Activated gamma-delta T cell treated with anti-CD3 and anti-CD28 coated beads, Interleukin-2, amount 50 U/mL, for 16 hours (primary cell): Measurements from ENCODE around the gene ATG4C.
"Not testable (repeated sequence)": the region's sequence is repeated elsewhere in the genome, so short reads cannot be mapped to it uniquely, and the experiment has no call there.

Experiments used
- DNase-seq: peaks from one replicate; pipeline ENCODE4 v3.0.0-alpha.2; 2020; ENCODE audit warnings: low read depth

Gene ATG4C, protein sequence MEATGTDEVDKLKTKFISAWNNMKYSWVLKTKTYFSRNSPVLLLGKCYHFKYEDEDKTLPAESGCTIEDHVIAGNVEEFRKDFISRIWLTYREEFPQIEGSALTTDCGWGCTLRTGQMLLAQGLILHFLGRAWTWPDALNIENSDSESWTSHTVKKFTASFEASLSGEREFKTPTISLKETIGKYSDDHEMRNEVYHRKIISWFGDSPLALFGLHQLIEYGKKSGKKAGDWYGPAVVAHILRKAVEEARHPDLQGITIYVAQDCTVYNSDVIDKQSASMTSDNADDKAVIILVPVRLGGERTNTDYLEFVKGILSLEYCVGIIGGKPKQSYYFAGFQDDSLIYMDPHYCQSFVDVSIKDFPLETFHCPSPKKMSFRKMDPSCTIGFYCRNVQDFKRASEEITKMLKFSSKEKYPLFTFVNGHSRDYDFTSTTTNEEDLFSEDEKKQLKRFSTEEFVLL

DNA sequence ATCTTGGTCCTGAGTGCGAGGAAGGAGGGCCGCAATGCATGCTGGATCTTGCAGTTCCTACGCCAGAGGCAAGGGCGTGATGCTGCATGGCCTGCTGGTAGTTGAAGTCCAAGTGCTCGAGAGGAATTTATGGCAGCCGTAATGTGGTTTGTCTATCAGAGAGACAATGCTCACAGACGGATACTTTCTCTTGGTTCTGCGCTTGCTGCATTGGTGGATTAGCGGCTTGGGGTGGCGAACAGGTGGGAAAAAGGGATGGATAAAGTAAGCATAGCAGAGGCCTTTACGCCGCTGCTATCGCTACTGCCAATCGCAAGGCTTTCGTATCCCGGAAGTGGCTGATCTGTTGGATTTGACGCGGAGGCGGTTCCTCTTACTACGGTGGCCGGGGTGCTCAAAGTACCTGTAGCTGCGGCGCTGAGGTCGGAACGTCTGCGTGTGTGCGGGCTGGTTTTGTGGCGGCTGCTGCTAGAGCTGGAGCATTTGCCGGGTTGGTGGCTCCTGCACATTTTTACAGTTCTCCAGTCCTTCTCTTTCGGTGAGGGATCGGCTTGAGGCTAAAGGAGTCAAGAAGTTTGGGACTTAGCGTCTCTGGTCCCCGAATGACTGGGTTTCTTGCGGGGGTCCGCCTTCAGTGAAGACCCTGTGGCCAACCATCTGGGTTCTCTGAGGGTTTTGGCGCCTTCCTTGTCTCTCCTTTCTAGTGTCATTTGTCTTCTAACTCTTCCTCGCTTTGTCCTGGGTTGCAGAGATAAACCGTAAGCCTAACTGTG lies at the start of gene ATG4C:
ATG4C (plus strand) TSS at position 397 of the 773 bp plus-strand sequence. CDS start 19,655 bp downstream, outside the sequence.
- DNase-seq: peak; percentile 84

DNA sequence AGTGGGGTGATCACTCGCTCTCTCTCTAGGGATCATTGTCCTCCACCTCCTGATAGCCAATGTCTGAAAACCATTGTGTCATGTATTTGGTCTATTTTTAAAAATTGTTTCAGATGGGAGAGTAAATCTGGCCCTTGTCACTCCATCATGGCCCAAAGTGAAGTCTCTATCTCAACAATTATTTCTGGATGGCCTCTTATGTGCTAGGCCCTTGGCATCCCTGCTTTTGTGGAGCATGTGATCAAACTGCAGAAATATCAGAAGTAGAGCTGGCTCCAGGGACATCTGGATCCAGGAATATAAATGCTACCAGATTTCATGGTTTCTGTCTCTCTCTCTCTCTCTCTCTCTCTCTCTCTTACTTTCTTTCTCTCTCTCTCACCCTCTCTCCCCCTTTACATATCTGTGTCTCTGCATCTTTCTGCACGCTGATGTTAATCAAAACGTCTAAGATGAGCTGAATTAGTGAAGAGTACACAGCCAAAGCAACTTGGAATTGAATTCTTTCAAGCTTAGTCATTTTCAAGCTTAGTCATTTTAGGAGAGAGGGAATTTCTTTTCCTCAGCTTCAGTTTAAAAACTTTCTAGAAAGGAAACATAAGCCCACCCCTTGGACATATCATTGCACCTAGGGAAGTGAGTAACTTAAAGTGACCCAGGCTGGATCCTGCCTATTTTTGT lies 48.3 kb upstream of the ATG4C start:
- no peak for DNase-seq

DNA sequence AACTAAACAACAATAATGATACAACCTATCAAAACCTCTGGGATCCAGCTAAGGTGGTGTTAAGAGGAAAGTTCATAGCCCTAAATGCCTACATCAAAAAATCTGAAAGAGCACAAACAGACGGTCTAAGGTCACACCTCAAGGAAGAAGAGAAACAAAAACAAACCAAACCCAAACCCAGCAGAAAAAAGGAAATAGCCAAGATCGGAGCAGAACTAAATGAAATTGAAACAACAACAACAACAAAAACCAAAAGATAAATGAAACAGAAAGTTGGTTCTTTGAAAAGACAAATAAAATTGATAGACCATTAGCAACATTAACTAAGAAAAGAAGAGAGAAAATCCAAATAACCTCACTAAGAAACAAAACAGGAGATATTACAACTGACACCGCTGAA lies 43.2 kb upstream of the ATG4C start:
- not testable (repeated sequence) for DNase-seq

DNA sequence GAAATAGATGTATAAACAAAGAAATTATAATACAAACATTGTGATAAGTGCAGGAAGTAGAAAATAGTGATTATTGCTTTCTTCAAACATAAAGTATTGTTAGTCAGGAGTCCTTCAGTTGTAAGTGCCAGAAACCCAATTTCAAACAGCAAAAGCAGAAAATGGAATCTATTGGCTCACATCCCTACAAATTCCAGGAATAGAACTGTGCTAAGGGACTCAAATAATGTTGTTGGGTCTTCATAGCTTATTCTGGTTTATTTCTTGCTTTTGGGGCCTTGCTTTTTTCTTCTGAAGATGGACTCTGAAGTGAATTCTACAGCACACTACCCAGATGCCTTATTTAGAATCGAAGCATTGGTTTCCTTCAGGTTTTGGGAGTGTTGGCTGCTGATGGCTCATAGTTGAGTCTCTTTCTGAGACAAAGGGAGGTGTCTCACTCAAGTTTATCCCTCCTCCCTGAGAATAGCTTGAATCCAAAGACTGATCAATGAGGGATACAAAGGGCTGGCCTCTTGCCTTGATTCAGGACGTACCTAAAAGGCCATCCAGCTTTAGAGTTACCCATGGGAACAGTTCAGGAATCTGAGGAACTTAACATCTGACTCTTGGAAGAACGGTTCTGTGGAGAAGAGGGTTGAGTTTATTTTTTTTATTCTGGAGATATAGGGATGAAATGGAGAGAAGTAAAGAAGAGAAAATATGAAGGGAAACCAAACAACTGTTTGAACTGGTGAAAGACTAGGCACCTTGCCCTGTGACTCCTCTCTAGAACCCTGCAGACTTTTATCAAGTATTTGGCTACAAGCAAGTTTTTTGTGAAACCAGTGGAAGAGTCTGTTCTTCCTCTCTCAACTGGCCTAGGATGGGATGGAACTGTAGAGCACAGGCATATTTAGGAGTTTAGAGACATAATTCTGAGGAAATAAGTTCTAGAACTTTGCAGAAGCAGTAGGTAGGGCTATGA lies 39.0 kb upstream of the ATG4C start:
- DNase-seq: no peak

DNA sequence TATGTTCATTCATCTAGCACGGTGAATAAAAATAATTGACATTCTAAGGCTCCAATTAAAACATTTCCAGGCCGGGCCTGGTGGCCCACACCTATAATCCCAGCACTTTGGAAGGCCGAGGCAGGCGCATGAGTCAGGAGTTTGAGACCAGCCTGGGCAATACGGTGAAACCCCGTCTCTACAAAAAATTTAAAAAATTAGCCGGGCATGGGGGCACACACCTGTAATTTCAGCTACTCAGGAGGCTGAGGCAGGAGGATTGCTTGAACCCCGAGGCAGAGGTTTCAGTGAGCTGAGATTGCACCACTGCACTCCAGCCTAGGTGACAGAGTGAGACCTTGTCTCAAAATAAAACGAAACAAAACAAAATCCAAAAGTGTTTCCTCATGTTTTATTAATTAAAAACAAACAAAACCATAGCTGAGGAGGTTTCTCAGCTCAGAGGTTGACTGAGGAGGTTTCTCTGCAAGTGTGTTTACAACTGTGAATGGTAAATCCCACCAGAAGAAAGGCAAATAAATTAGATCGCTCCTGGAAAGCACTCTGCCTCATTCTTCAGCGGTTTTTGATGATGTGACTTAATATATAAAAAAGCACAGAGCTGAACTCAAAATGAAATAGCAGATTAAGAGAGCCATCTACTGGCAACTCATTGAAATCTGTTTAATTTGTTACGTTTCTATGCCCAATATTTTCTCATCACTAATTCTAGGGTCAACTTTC lies 37.7 kb upstream of the ATG4C start:
- DNase-seq: no peak

DNA sequence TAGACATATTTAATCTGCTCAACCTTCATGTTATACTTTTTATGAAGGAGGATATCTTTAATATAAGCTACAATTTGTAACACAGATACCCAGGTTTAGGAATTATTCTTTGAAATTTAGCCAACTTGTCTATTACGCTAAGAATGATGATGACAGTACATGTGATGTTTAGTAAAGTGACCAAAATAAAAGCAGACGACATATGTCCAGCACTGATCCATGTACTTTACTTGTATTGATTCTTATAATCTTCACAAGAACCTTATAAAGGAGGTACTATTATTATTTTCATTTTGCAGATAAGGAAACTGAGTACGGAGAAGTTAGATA lies 37.2 kb upstream of the ATG4C start:
- no peak for DNase-seq

DNA sequence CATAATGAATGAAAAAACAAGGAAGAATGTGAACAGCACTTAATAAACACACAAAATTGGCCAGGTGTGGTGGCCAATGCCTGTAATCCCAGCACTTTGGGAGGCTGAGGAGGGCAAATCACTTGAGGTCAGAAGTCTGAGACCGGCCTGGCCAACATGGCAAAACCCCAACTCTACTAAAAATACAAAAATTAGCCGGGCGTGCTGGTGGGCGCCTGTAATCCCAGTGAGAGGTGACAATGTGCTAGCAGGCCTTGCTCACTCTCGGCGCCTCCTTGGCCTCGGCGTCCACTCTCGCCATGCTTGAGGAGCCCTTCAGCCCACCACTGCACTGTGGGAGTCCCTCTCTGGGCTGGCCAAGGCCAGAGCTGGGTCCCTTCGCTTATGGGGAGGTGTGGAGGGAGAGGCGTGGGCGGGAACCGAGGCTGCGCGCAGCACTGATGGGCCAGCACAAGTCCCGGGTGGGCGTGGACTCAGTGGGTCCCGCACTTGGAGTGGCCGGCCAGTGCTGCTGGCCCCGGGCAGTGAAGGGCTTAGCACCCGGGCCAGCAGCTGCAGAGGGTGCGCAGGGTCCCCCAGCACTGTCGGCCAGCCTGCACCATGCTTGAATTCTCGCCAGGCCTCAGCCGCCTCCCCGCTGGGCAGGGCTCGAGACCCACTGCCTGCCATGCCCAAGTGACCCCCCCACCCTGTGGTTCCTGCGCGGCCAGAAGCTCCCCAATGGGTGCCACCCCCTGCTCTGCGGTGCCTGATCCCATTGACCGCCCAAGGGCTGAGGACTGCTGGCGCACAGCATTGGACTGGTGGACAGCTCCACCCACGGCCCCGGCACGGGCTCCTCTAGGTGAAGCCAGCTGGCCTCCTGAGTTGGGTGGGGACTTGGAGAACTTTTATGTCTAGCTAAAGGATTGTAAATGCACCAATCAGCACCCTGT lies 30.6 kb upstream of the ATG4C start:
- no peak for DNase-seq

DNA sequence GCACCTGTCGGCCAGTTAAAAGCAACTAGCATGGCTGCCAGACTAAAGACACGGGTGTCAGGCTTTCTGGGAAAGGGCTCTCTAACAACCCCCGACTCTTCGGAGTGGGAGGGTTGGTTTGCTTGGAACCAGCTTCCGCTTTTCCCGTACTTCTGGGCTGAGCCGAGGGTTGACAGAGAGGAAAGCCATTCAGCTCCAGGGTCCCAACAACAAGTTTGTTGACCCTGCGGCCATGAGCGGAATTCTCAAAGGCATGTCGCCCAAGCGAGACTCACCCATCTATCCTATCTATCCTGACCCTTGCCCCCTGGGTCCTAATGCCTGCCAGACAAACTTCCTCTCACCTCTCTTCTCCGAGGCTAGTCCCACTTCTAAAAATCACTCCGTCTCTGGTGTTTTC lies 29.0 kb upstream of the ATG4C start:
- not testable (repeated sequence) for DNase-seq

DNA sequence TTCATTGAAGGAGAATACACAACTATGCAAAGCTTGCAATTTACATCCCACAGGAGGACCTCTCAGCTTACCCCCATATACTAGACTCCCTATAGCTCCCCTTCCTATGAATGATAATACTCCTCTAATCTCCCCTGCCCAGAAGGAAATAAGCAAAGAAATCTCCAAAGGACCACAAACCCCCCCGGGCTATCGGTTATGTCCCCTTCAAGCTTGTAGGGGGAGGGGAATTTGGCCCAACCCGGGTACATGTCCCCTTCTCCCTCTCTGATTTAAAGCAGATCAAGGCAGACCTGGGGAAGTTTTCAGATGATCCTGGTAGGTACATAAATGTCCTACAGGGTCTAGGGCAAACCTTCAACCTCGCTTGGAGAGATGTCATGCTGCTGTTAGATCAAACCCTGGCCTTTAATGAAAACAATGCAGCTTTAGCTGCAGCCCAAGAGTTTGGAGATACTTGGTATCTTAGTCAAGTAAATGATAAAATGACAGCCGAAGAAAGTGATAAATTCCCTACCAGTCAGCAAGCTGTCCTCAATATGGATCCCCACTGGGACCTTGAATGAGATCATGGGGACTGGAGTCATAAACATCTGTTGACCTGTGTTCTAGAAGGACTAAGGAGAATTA lies 27.6 kb upstream of the ATG4C start:
- DNase-seq: not testable (repeated sequence)

DNA sequence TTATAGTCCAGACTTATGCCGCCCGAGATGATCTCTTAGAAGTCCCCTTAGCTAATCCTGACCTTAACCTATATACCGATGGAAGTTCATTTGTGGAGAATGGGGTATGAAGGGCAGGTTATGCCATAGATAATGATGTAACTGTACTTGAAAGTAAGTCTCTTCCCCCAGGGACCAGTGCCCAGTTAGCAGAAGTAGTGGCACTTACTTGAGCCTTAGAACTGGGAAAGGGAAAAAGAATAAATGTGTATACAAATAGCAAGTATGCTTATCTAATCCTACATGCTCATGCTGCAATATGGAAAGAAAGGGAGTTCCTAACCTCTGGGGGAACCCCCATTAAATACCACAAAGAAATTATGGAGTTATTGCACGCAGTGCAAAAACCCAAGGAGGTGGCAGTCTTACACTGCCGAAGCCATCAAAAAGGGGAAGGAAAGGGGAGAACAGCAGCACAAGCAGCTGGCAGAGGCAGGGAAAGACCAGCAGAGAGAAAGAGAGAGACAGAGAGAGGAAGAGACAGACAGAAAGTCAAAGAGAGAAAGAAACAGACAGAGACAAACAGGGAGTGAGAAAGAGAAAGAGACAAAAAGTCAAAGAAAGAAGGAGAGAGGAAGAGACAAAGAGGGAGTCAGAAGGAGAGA lies 24.6 kb upstream of the ATG4C start:
- DNase-seq: not testable (repeated sequence)

DNA sequence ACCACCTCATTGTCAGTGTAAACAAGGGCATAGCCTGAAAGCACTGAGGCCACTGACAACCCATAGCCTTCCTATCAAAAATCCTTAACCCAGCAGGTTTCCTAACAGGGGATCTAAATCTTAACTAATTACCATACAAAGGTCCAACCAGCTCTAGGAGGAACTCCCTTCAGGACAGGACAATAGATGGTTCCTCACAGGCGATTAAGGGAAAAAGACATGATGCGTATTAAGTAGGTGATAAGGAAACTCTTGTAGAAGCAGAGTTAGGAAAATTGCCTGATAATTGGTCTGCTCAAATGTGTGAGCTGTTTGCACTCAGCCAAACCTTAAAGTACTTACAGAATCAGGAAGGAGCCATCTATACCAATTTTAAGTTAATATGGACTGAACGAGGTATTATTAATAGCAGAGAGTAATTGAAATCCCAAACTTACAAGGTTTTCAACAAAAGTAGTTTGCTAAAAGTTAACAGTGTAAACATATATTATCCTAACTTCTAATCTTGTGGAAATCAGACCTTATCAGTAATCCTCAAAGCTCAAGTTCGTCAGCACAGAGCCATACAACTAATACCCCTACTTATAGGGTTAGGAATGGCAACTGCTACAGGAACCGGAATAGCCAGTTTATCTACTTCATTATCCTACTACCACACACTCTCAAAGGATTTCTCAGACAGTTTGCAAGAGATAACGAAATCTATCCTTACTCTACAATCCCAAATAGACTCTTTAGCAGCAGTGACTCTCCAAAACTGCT lies 23.7 kb upstream of the ATG4C start:
- DNase-seq: not testable (repeated sequence)

DNA sequence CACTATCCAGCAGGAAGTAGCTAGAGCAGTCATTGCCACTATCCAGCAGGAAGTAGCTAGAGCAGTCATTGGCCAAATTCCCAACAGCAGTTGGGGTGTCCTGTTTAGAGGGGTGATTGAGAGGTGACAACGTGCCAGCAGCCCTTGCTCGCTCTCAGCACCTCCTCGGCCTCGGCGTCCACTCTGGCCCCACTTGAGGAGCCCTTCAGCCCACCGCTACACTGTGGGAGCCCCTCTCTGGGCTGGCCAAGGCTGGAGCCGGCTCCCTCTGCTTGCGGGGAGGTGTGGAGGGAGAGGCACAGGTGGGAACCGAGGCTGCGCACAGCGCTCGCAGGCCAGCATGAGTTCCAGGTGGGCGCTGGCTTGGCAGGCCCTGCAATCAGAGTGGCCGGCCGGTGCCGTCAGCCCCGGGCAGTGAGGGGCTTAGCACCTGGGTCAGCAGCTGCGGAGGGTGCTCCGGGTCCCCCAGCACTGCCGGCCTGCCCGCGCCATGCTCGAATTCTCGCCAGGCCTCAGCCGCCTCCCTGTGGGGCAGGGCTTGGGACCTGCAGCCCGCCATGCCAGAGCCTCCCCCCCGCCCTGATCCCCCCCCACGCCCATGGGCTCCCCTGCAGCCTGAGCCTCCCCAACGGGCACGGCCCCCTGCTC lies 22.6 kb upstream of the ATG4C start:
- DNase-seq: not testable (repeated sequence)

DNA sequence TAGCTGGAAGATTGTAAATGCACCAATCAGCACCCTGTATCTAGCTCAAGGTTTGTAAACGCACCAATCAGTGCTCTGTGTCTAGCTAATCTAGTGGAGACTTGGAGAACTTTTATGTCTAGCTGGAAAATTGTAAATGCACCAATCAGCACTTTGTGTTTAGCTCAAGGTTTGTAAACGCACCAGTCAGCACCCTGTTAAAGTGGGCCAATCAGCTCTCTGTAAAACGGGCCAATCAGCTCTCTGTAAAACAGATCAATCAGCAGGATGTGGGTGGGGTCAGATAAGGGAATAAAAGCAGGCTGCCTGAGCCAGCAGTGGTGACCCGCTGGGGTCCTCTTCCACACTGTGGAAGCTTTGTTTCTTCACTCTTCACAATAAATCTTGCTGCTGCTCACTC lies 21.9 kb upstream of the ATG4C start:
- DNase-seq: not testable (repeated sequence)

DNA sequence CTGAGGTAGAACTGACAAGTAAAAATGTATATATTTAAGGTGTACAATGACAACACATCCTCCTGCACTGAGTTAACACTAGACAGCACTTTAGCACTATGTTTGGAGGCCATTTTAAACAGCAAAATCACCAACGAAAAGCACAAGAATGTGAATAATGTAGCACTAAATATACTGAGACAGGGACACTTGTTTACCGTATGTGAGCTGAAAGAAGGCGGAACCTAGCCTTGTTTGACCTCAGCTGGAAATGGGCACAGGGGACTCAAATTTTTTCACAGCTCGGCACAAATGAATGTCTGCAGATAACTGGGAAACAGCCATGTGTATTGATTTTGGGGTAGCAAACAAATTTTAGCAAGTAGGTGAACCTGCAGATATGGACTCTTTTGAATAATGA lies 18.0 kb upstream of the ATG4C start:
- DNase-seq: no peak

DNA sequence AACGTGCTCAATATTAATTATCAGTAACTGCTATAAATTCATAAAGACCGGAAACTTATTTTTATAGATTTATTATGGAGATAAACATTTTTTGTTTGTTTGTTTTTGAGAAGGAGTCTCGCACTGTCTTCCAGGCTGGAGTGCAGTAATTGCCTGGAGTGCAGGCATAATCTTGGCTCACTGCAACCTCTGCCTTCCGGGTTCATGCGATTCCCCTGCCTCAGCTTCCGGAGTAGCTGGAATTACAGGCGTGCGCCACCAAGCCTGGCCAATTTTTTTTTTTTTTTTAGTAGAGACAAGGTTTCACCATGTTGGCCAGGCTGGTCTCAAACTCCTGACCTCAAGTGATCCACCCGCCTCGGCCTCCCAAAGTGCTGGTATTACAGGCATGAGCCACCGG lies 15.4 kb upstream of the ATG4C start:
- DNase-seq: not testable (repeated sequence)

DNA sequence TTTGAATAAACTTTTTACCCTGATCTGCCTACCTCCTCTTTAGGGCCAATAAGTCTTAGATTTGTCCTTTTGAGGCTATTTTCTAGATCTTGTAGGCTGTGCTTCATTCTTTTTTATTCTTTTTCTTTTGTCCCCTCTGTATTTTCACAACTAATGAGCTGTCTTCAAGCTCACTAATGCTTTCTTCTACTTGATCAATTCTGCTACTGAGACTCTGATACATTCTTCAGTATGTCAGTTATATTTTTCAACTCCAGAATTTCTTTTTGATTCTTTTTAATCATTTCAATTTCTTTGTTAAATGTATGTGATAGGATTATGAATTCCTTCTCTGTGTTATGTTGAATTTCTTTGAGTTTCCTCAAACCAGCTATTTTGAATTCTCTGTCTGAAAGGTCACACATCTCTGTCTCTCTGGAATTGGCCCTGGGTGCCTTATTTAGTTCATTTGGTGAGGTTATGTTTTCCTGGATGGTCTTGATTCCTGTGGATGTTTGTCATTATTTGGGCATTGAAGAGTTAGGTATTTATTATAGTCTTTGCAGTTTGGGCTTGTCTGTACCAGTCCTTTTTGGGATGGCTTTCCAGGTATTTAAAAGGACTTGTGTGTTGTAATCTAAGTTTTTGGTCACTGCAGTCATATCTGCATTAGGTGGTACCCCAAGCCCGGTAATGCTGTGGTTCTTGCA lies 11.2 kb upstream of the ATG4C start:
- no peak for DNase-seq

DNA sequence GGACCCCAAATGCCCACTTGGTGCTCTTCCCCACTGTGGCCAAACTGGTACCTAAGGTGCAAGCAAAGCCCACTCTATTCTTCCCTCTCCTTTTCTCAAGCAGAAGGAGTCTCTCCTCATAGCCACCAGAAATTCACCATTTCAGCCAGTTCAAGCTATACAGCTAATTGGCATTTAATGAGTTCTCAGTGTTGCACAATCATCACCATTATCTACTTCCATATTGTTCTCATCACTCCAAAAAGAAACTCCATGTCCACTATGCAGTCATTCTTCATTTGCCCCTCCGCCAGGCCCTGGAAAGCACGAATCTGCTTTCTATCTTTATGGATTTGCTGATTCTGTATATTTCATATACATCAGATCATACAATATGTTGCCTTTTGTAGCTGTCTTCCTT lies 9.9 kb upstream of the ATG4C start:
- DNase-seq: no peak
